Activated CD8-positive, alpha-beta T cell treated with anti-CD3 and anti-CD28 coated beads for 36 hours (primary cell): Measurements from ENCODE around the gene KCNJ3. TPM values are rescaled to one million over a fixed set of nuclear protein-coding genes. Genes with fewer than 3 reads are reported as not detected.

ENCODE experiments used
- ATAC-seq: fragments of 200-7000 bp; cut with Tn5 transposase; one replicate; pipeline ENCODE4 v1.10.0; 2021; ENCODE audit warnings: mild to moderate bottlenecking, moderate library complexity
- CTCF ChIA-PET: fragments of 350-600 bp; sonication (Branson Sonifier 250); formaldehyde crosslinking; loops from one replicate; lab custom pipeline; 2021; ENCODE audit warnings: antibody characterized with exemption; lab: Charles Lee
- POLR2A ChIA-PET: fragments of 350-600 bp; sonication (Branson Sonifier 250); formaldehyde crosslinking; loops from one replicate; lab custom pipeline; 2021; ENCODE audit warnings: antibody characterized with exemption; lab: Charles Lee
- DNase-seq: peaks from one replicate; pipeline ENCODE4 v3.0.0-alpha.2; 2020
- H3K27ac Mint-ChIP-seq: one replicate; pipeline ENCODE4 v1.8.0; 2021; ENCODE audit warnings: mild to moderate bottlenecking, mixed read lengths
- H3K27me3 Mint-ChIP-seq: one replicate; pipeline ENCODE4 v1.8.0; 2021; ENCODE audit warnings: mixed read lengths
- H3K36me3 Mint-ChIP-seq: one replicate; pipeline ENCODE4 v1.8.0; 2021; ENCODE audit warnings: low read depth, mixed read lengths
- H3K4me1 Mint-ChIP-seq: one replicate; pipeline ENCODE4 v1.8.0; 2021; ENCODE audit warnings: low read depth, mixed read lengths
- H3K4me3 Mint-ChIP-seq: one replicate; pipeline ENCODE4 v1.8.0; 2021; ENCODE audit warnings: mild to moderate bottlenecking, moderate library complexity, mixed read lengths
- H3K9me3 Mint-ChIP-seq: one replicate; pipeline ENCODE4 v1.8.0; 2021; ENCODE audit warnings: mixed read lengths
- intact Hi-C: fragments of 100-400 bp; cut with micrococcal nuclease; formaldehyde crosslinking; loops from one replicate; pipeline ENCODE4 v1.10.0; 2022
- total RNA-seq, 2 experiments: library from RNA; stranded (reverse); gene quantifications; one replicate each; pipeline ENCODE4 v1.2.3, GENCODE V29; 2021
- TF ChIP-seq, protein P1 (sequence below): fragments of 200-600 bp; IDR thresholded peaks from one replicate; pipeline ENCODE4 v1.8.0; 2022; ENCODE audit warnings: antibody characterized with exemption, mild to moderate bottlenecking

The KCNJ3 gene
- total RNA-seq, 2 experiments from 2014 or later: not detected

DNA sequence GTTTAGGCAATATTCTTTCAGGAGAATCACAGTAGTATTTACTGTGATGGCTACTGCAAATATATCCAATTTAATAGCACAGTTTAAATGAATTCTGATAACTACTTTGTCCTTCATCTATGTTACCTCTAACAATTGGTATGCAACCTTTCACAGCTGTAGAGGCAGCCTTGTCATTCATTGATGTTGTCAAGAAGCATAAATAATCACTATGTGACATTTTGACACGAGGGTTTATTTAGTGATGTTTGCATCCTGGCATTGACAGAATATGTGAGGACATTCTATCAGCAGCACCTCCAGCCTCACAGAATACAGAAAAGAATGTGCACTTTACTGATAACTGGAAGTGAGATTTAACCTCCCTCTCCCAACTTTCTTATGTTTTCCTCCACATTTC, 9.3 kb upstream of the KCNJ3 start:
- POLR2A ChIA-PET: no interaction called here
- H3K27ac Mint-ChIP-seq: no peak overlapping the region
- H3K9me3 Mint-ChIP-seq: no peaks in the 10 kb centered on the region
- intact Hi-C loops: no loop called here
- CTCF ChIA-PET: no interaction called here
- ATAC-seq (no peak), DNase-seq (no peak)
- H3K36me3 Mint-ChIP-seq: no peaks in the 10 kb centered on the region
- H3K4me1 Mint-ChIP-seq: no peaks in the 10 kb centered on the region
- H3K4me3 Mint-ChIP-seq: no peak overlapping the region
- TF ChIP-seq, protein P1, sequence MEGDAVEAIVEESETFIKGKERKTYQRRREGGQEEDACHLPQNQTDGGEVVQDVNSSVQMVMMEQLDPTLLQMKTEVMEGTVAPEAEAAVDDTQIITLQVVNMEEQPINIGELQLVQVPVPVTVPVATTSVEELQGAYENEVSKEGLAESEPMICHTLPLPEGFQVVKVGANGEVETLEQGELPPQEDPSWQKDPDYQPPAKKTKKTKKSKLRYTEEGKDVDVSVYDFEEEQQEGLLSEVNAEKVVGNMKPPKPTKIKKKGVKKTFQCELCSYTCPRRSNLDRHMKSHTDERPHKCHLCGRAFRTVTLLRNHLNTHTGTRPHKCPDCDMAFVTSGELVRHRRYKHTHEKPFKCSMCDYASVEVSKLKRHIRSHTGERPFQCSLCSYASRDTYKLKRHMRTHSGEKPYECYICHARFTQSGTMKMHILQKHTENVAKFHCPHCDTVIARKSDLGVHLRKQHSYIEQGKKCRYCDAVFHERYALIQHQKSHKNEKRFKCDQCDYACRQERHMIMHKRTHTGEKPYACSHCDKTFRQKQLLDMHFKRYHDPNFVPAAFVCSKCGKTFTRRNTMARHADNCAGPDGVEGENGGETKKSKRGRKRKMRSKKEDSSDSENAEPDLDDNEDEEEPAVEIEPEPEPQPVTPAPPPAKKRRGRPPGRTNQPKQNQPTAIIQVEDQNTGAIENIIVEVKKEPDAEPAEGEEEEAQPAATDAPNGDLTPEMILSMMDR: no peak
- H3K27me3 Mint-ChIP-seq: no peaks in the 10 kb centered on the region

DNA sequence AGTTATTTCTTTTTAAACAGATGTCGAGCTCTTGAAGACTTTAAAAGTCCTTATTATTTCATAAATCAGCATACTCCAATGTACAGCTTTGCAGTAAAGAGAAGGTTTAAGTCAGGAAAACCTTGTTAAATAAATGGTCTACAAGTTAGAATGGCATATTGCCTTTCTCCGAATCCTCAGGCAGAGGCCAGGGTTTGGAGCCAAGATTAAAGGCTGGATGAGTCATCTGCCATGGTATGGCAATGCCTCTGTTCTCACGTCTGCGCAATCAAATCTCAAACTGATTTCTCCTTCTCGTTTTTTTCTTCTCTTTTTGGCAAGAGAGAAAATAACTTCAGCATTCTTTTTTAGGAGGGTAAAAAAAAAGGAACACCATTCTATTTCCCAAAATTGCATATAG, 5.6 kb upstream of the KCNJ3 start:
- ChIA-PET POLR2A (no interaction called here), CTCF (interaction anchor here (1.0 kb wide), 1 partner anchor 17 kb away, joined by 3 read pairs; no protein-coding TSS in a partner anchor)
- Mint-ChIP-seq H3K9me3 (no peaks in the 10 kb centered on the region), H3K4me1 (no peaks in the 10 kb centered on the region), H3K36me3 (no peaks in the 10 kb centered on the region), H3K27me3 (peaks cover 11% of the 10 kb centered on the region), H3K4me3 (no peak overlapping the region), H3K27ac (no peak overlapping the region)
- TF ChIP-seq, protein P1: no peak
- ATAC-seq (no peak), DNase-seq (no peak)
- intact Hi-C loops: no loop called here

DNA sequence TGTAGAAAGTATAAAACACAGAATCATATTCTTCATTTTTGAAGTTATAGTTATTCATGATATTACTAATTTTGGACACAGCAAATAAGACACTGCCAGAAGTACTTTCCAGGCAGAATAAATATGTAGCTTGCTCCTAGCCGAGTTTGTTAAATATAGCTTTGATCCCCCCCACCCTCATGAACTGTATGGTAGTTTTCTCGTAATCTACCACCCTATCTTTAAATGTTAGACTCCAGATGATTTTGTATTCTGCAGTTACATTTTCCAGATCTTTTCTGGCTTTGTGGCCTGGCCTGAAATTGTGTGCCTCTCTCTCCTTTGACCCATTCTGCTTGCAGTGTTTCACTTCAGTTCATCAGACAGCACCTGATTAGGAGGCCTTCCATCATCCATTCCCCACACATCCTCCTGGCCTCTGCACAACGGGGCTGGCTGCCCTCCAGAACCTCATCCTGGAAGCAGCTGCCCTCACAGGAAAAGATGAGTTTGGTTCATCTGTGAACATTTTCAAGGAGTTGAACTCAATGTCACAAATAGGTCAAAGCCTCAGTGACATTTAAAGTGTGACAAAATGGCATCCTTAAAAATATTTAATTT, 4.7 kb upstream of the KCNJ3 start:
- Mint-ChIP-seq H3K27me3 (peaks cover 14% of the 10 kb centered on the region), H3K4me3 (no peak overlapping the region), H3K27ac (no peak overlapping the region), H3K9me3 (peaks cover under 1% of the 10 kb centered on the region), H3K36me3 (no peaks in the 10 kb centered on the region), H3K4me1 (no peaks in the 10 kb centered on the region)
- TF ChIP-seq, protein P1: no peak
- ATAC-seq (no peak), DNase-seq (no peak)
- ChIA-PET CTCF (no interaction called here), POLR2A (interaction anchor here (0.6 kb wide), 1 partner anchor 10 kb away, joined by 3 read pairs; no protein-coding TSS in a partner anchor)
- intact Hi-C loops: no loop called here

DNA sequence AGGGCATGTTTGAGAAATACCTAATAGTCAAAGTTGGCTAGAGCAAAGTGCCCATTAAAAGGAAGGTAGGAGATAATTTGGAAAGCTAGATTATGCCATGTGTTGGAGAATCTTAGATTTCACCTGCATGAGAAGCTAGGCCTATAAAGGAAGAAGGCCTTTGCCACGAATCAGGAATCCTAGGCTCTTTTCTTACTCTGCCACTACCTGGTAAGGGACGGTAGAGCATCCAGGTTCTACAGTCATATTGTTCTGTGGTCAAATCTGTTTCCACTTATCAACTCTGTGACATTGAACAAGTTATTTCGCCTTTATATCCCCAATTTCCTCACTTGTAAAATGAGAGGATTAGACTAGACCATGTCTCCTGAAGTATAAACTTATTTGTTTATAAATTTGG, 3.6 kb upstream of the KCNJ3 start:
- CTCF ChIA-PET: no interaction called here
- intact Hi-C loops: no loop called here
- H3K27ac Mint-ChIP-seq: no peak overlapping the region
- no peak for ATAC-seq
- POLR2A ChIA-PET: no interaction called here
- no peak for DNase-seq
- no peaks in the 10 kb centered on the region for H3K36me3 Mint-ChIP-seq
- TF ChIP-seq, protein P1: no peak
- no peak overlapping the region for H3K4me3 Mint-ChIP-seq
- H3K4me1 Mint-ChIP-seq: peaks cover 3% of the 10 kb centered on the region
- H3K27me3 Mint-ChIP-seq: peaks cover 24% of the 10 kb centered on the region
- peaks cover 5% of the 10 kb centered on the region for H3K9me3 Mint-ChIP-seq

DNA sequence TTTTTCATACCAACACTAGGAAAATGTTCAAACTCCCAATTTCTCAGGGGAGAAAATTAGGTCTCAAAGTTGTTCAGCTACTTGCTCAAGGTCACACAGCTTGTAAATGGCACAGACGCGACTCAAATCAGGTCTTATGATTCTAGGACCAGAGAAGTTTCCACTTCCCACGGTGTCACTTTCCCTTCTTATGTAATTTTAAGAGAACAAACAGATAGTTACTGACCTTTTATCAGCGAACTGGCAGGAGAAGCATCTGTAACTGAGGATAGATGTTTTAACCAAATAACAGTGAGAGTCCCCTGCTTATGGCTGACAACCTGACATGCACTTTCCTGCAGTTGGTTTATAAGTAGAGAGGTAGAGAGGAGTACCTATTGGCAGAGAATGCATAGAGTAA, 2.1 kb upstream of the KCNJ3 start:
- Mint-ChIP-seq H3K4me3 (no peak overlapping the region), H3K36me3 (no peaks in the 10 kb centered on the region), H3K4me1 (peaks cover 3% of the 10 kb centered on the region), H3K27ac (no peak overlapping the region), H3K9me3 (peaks cover 5% of the 10 kb centered on the region), H3K27me3 (peaks cover 26% of the 10 kb centered on the region)
- ChIA-PET CTCF (no interaction called here), POLR2A (no interaction called here)
- TF ChIP-seq, protein P1: no peak
- no peak for DNase-seq
- ATAC-seq: no peak
- intact Hi-C loops: no loop called here
